Measurements from ENCODE around the gene LRRFIP1.
"Not testable (repeated sequence)": the region's sequence is repeated elsewhere in the genome, so short reads cannot be mapped to it uniquely, and the experiment has no call there.

The LRRFIP1 gene

DNA sequence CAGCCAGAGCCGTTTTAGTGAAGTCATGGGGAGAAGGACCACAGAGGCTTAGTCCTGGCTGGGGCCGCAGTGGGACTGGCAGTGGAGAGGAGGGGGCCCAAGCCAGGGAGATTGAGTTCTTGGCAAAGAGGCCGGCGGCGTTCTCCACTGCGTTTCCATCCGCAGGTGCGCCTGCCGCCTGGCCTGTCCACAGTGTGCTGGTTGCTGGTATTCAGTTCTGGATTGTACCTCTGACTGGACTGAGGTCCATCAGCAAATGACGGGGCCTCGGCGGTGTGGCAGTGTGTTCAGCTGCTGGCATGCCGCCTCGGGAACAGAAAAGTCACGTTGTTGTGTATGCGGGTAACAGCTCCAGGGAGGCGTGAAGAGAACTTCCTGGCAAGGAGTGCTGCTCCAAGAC lies 36.8 kb downstream of the LRRFIP1 start:
- Histone ChIP-seq H3K27me3 (replicated peaks in 2 of 5; ENCODE audit: control insufficient read depth in 4 of 5, insufficient read depth in 5 of 5, low read length in 4 of 5) (peaks cover 0 to 2% (median 0%) of the 10 kb centered on the region in 5 experiments), H3K36me3 (ENCODE audit: control insufficient read depth in 4 of 4, insufficient read depth in 4 of 4, low read length in 3 of 4) (no peaks in the 10 kb centered on the region), H3K9me3 (ENCODE audit: control extremely low read depth in 1 of 5, control insufficient read depth in 4 of 5, insufficient read depth in 2 of 5, low read depth in 1 of 5, low read length in 4 of 5) (no peaks in the 10 kb centered on the region), H3K4me3 (ENCODE audit: control insufficient read depth in 1 of 7, extremely low read depth in 1 of 7, insufficient read depth in 4 of 7, low read depth in 2 of 7, low read length in 6 of 7) (no peak overlapping the region), H3K27ac (ENCODE audit: insufficient read depth in 1 of 2, low read depth in 1 of 2, low read length in 2 of 2, poor library complexity in 1 of 2, severe bottlenecking in 2 of 2) (no peak overlapping the region), H3K4me1 (ENCODE audit: control extremely low read depth in 1 of 4, control insufficient read depth in 4 of 4, insufficient read depth in 4 of 4, low read length in 3 of 4) (peaks cover 0 to 24% (median 14%) of the 10 kb centered on the region in 4 experiments)
- ChIA-PET CTCF (interaction anchor here (0.8 to 4.8 kb wide), 5 partner anchors 9 to 92 kb away, joined by 5 to 29 read pairs (median 7); no protein-coding TSS in a partner anchor), POLR2A (interaction anchor here (0.7 kb wide), 1 partner anchor 44 kb away, joined by 3 read pairs; no protein-coding TSS in a partner anchor)
- no peak for DNase-seq
- 96% methylated on average over 17 of the region's 17 CpGs for WGBS (ENCODE audit: insufficient coverage)

DNA sequence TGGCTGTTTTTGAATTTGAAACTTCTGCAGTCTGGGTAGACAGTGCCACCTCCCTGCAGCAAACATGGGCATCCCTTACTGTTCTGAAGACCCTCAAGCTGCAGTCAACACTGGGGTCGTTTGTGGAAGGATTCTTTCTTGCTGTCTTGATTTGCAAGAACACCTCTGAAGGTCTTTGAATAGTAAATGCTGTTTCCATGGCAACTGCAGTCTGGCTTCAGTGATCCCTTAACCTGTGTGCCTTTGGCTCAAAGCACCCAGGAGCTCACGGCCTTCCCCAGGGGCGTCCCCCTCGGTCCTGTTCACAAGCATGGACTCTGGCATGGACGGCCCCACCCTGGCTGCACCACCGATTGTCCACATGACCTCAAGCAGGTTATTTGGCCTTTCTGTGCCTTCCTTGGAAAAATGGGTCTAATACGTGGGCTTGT lies 38.3 kb downstream of the LRRFIP1 start:
- H3K4me1 ChIP-seq (ENCODE audit: control extremely low read depth in 1 of 4, control insufficient read depth in 4 of 4, insufficient read depth in 4 of 4, low read length in 3 of 4), result peaks cover 0 to 24% (median 14%) of the 10 kb centered on the region in 4 experiments
- ChIA-PET CTCF (interaction anchor here (0.7 to 4.8 kb wide), 7 partner anchors 41 to 94 kb away, joined by 3 to 29 read pairs (median 3); no protein-coding TSS in a partner anchor), POLR2A (no interaction called here)
- H3K27ac ChIP-seq (ENCODE audit: insufficient read depth in 1 of 2, low read depth in 1 of 2, low read length in 2 of 2, poor library complexity in 1 of 2, severe bottlenecking in 2 of 2), result no peak overlapping the region
- WGBS (ENCODE audit: insufficient coverage), result 93% methylated on average over 7 of the region's 7 CpGs
- H3K36me3 ChIP-seq (ENCODE audit: control insufficient read depth in 4 of 4, insufficient read depth in 4 of 4, low read length in 3 of 4), result no peaks in the 10 kb centered on the region
- H3K9me3 ChIP-seq (ENCODE audit: control extremely low read depth in 1 of 5, control insufficient read depth in 4 of 5, insufficient read depth in 2 of 5, low read depth in 1 of 5, low read length in 4 of 5), result no peaks in the 10 kb centered on the region
- peaks cover 0 to 2% (median 0%) of the 10 kb centered on the region in 5 experiments for H3K27me3 ChIP-seq (replicated peaks in 2 of 5; ENCODE audit: control insufficient read depth in 4 of 5, insufficient read depth in 5 of 5, low read length in 4 of 5)
- no peak overlapping the region for H3K4me3 ChIP-seq (ENCODE audit: control insufficient read depth in 1 of 7, extremely low read depth in 1 of 7, insufficient read depth in 4 of 7, low read depth in 2 of 7, low read length in 6 of 7)
- DNase-seq, result peak in 1 of 3 donors; percentile 50

GRCh38 chr2:237666606-237667005 lies 39.2 kb downstream of the LRRFIP1 start:
- ChIA-PET CTCF (interaction anchor here (0.7 to 10.4 kb wide), 4 partner anchors 20 to 85 kb away, joined by 3 to 160 read pairs (median 16); no protein-coding TSS in a partner anchor), POLR2A (no interaction called here)
- DNase-seq, result no peak
- 94% methylated on average over 7 of the region's 7 CpGs for WGBS (ENCODE audit: insufficient coverage)
- Histone ChIP-seq H3K36me3 (ENCODE audit: control insufficient read depth in 4 of 4, insufficient read depth in 4 of 4, low read length in 3 of 4) (no peaks in the 10 kb centered on the region), H3K27ac (ENCODE audit: insufficient read depth in 1 of 2, low read depth in 1 of 2, low read length in 2 of 2, poor library complexity in 1 of 2, severe bottlenecking in 2 of 2) (no peak overlapping the region), H3K9me3 (ENCODE audit: control extremely low read depth in 1 of 5, control insufficient read depth in 4 of 5, insufficient read depth in 2 of 5, low read depth in 1 of 5, low read length in 4 of 5) (no peaks in the 10 kb centered on the region), H3K4me3 (ENCODE audit: control insufficient read depth in 1 of 7, extremely low read depth in 1 of 7, insufficient read depth in 4 of 7, low read depth in 2 of 7, low read length in 6 of 7) (no peak overlapping the region), H3K4me1 (ENCODE audit: control extremely low read depth in 1 of 4, control insufficient read depth in 4 of 4, insufficient read depth in 4 of 4, low read length in 3 of 4) (peaks cover 0 to 22% (median 14%) of the 10 kb centered on the region in 4 experiments), H3K27me3 (replicated peaks in 2 of 5; ENCODE audit: control insufficient read depth in 4 of 5, insufficient read depth in 5 of 5, low read length in 4 of 5) (peaks cover 0 to 2% (median 0%) of the 10 kb centered on the region in 5 experiments)

DNA sequence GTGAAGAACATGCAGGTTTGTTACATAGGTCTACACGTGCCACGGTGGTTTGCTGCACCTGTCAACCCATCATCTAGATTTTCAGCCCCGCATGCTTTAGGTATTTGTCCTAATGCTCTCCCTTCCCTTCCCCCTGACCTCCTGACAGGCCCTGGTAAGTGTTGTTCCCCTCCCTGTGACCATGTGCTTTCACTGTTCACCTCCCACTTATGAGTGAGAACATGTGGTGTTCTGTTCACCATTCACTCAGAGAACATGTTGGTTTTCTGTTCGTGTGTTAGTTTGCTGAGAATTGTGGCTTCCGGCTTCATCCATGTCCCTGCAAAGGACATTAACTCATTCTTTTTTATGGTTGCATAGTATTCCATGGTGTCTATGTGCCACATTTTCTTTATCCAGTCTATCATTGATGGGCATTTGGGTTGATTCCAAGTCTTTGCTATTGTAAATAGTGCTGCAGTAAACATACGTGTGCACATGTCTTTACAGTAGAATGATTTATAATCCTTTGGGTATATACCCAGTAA lies 39.7 kb downstream of the LRRFIP1 start:
- CTCF ChIA-PET, result interaction anchor here (0.7 to 13.9 kb wide), 5 partner anchors 21 to 96 kb away, joined by 4 to 404 read pairs (median 29); no protein-coding TSS in a partner anchor
- DNase-seq; H3K27ac ChIP-seq (ENCODE audit: insufficient read depth in 1 of 2, low read depth in 1 of 2, low read length in 2 of 2, poor library complexity in 1 of 2, severe bottlenecking in 2 of 2); H3K9me3 ChIP-seq (ENCODE audit: control extremely low read depth in 1 of 5, control insufficient read depth in 4 of 5, insufficient read depth in 2 of 5, low read depth in 1 of 5, low read length in 4 of 5); POLR2A ChIA-PET; H3K27me3 ChIP-seq (replicated peaks in 2 of 5; ENCODE audit: control insufficient read depth in 4 of 5, insufficient read depth in 5 of 5, low read length in 4 of 5); H3K4me3 ChIP-seq (ENCODE audit: control insufficient read depth in 1 of 7, extremely low read depth in 1 of 7, insufficient read depth in 4 of 7, low read depth in 2 of 7, low read length in 6 of 7); H3K36me3 ChIP-seq (ENCODE audit: control insufficient read depth in 4 of 4, insufficient read depth in 4 of 4, low read length in 3 of 4): not testable (repeated sequence)
- H3K4me1 ChIP-seq (ENCODE audit: control extremely low read depth in 1 of 4, control insufficient read depth in 4 of 4, insufficient read depth in 4 of 4, low read length in 3 of 4), result peaks cover 2 to 20% (median 12%) of the 10 kb centered on the region in 4 experiments
- WGBS (ENCODE audit: insufficient coverage), result 100% methylated on average over 3 of the region's 6 CpGs

- no peak for DNase-seq
- Histone ChIP-seq H3K4me3 (ENCODE audit: control insufficient read depth in 1 of 7, extremely low read depth in 1 of 7, insufficient read depth in 4 of 7, low read depth in 2 of 7, low read length in 6 of 7) (no peak overlapping the region), H3K27me3 (replicated peaks in 2 of 5; ENCODE audit: control insufficient read depth in 4 of 5, insufficient read depth in 5 of 5, low read length in 4 of 5) (peaks cover 0 to 2% (median 0%) of the 10 kb centered on the region in 5 experiments), H3K36me3 (ENCODE audit: control insufficient read depth in 4 of 4, insufficient read depth in 4 of 4, low read length in 3 of 4) (no peaks in the 10 kb centered on the region), H3K9me3 (ENCODE audit: control extremely low read depth in 1 of 5, control insufficient read depth in 4 of 5, insufficient read depth in 2 of 5, low read depth in 1 of 5, low read length in 4 of 5) (no peaks in the 10 kb centered on the region), H3K27ac (ENCODE audit: insufficient read depth in 1 of 2, low read depth in 1 of 2, low read length in 2 of 2, poor library complexity in 1 of 2, severe bottlenecking in 2 of 2) (no peak overlapping the region), H3K4me1 (ENCODE audit: control extremely low read depth in 1 of 4, control insufficient read depth in 4 of 4, insufficient read depth in 4 of 4, low read length in 3 of 4) (peaks cover 6 to 19% (median 10%) of the 10 kb centered on the region in 4 experiments)
- 100% methylated on average over 3 of the region's 6 CpGs for WGBS (ENCODE audit: insufficient coverage)
- ChIA-PET CTCF (interaction anchor here (0.8 to 13.9 kb wide), 7 partner anchors 31 to 96 kb away, joined by 3 to 404 read pairs (median 5); no protein-coding TSS in a partner anchor), POLR2A (no interaction called here)
Measured at GRCh38 chr2:237667893-237668292, 40.5 kb downstream of the LRRFIP1 start.

DNA sequence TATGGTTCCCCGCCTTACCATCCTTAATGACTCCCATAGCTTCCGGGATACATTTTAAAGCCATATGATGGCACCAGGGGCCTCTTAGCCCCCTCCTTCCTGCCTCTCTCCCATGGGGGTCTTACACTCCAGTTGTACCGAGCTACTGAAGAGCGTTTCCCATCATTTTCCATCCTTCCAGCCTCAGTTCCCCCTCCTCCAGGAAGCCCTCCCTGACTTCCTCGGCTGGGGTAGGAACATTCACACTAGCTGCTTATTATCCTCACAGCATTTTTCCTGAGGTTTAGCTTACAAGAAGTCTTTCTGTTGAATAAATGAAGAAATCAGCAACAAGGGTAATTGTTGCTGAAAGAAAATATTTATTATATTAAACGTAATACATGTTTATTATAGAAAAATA lies 41.1 kb downstream of the LRRFIP1 start:
- Histone ChIP-seq H3K27ac (ENCODE audit: insufficient read depth in 1 of 2, low read depth in 1 of 2, low read length in 2 of 2, poor library complexity in 1 of 2, severe bottlenecking in 2 of 2) (no peak overlapping the region), H3K4me1 (ENCODE audit: control extremely low read depth in 1 of 4, control insufficient read depth in 4 of 4, insufficient read depth in 4 of 4, low read length in 3 of 4) (peaks cover 9 to 19% (median 12%) of the 10 kb centered on the region in 4 experiments), H3K9me3 (ENCODE audit: control extremely low read depth in 1 of 5, control insufficient read depth in 4 of 5, insufficient read depth in 2 of 5, low read depth in 1 of 5, low read length in 4 of 5) (no peaks in the 10 kb centered on the region), H3K4me3 (ENCODE audit: control insufficient read depth in 1 of 7, extremely low read depth in 1 of 7, insufficient read depth in 4 of 7, low read depth in 2 of 7, low read length in 6 of 7) (no peak overlapping the region), H3K27me3 (replicated peaks in 2 of 5; ENCODE audit: control insufficient read depth in 4 of 5, insufficient read depth in 5 of 5, low read length in 4 of 5) (peaks cover 0 to 2% (median 0%) of the 10 kb centered on the region in 5 experiments), H3K36me3 (ENCODE audit: control insufficient read depth in 4 of 4, insufficient read depth in 4 of 4, low read length in 3 of 4) (no peaks in the 10 kb centered on the region)
- 100% methylated on average over 4 of the region's 6 CpGs for WGBS (ENCODE audit: insufficient coverage)
- ChIA-PET POLR2A (no interaction called here), CTCF (interaction anchor here (0.8 to 13.9 kb wide), 9 partner anchors 30 to 97 kb away, joined by 3 to 404 read pairs (median 5); no protein-coding TSS in a partner anchor)
- DNase-seq, result no peak

DNA sequence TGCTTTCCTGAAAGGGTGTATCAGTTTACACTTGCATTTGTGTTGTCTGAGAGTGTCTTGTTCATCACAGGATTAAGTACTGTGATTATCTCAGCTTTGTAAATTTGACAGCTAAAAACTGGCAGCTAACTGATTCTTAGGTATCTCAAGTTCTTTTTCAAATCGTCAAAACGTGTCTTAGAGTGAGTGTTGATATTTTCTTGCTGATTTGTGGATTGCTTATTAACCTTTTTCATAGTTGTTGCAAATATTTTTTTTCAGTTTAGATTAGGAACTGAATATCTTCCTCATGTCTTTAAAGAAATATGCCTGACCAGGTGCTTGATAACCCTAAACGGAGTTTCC lies 41.9 kb downstream of the LRRFIP1 start:
- Histone ChIP-seq H3K4me1 (ENCODE audit: control extremely low read depth in 1 of 4, control insufficient read depth in 4 of 4, insufficient read depth in 4 of 4, low read length in 3 of 4) (peaks cover 11 to 26% (median 19%) of the 10 kb centered on the region in 4 experiments), H3K27me3 (replicated peaks in 2 of 5; ENCODE audit: control insufficient read depth in 4 of 5, insufficient read depth in 5 of 5, low read length in 4 of 5) (peaks cover 0 to 2% (median 0%) of the 10 kb centered on the region in 5 experiments), H3K27ac (ENCODE audit: insufficient read depth in 1 of 2, low read depth in 1 of 2, low read length in 2 of 2, poor library complexity in 1 of 2, severe bottlenecking in 2 of 2) (no peak overlapping the region), H3K4me3 (ENCODE audit: control insufficient read depth in 1 of 7, extremely low read depth in 1 of 7, insufficient read depth in 4 of 7, low read depth in 2 of 7, low read length in 6 of 7) (no peak overlapping the region), H3K36me3 (ENCODE audit: control insufficient read depth in 4 of 4, insufficient read depth in 4 of 4, low read length in 3 of 4) (no peaks in the 10 kb centered on the region), H3K9me3 (ENCODE audit: control extremely low read depth in 1 of 5, control insufficient read depth in 4 of 5, insufficient read depth in 2 of 5, low read depth in 1 of 5, low read length in 4 of 5) (no peaks in the 10 kb centered on the region)
- WGBS (ENCODE audit: insufficient coverage), result 83% methylated on average over 1 of the region's 3 CpGs
- ChIA-PET CTCF (interaction anchor here (1.0 to 13.9 kb wide), 7 partner anchors 29 to 97 kb away, joined by 3 to 404 read pairs (median 8); no protein-coding TSS in a partner anchor), POLR2A (no interaction called here)
- DNase-seq, result no peak

Data from common myeloid progenitor, CD34-positive (primary cell).